PC-9 (cell line): ENCODE measurements around the gene FAM184A. TPM values are rescaled to one million over a fixed set of nuclear protein-coding genes. Genes with fewer than 3 reads are reported as not detected.

Source experiments
- BruUV-seq: library from RNA; stranded (reverse); fragments of 400-500 nt; replicated peaks from 2 replicates; lab custom pipeline; 2021; lab: Mats Ljungman, UMichigan
- CTCF ChIA-PET: fragments of 300-600 bp; sonication (Branson Sonifier 250); formaldehyde crosslinking; loops from one replicate; lab custom pipeline; 2022; ENCODE audit warnings: antibody characterized with exemption; lab: Charles Lee
- POLR2A ChIA-PET: fragments of 300-600 bp; sonication (Branson Sonifier 250); formaldehyde crosslinking; loops from one replicate; lab custom pipeline; 2022; ENCODE audit warnings: antibody characterized with exemption; ENCODE audit not compliant: unreplicated experiment; lab: Charles Lee
- DNase-seq, 2 experiments: peaks; one replicate each; pipeline versions ENCODE4 v3.0.0 to v3.0.0-alpha.2; 2015 to 2022; ENCODE audit warnings: mixed read lengths in 1 of 2
- H2AFZ ChIP-seq: fragments of 200-600 bp; sonication (generic); 2 replicates; pipeline ENCODE4 v1.8.1; 2017; ENCODE audit warnings: antibody characterized with exemption
- H3F3A ChIP-seq: fragments of 200-600 bp; sonication (generic); 2 replicates; pipeline ENCODE4 v1.8.1; 2017; ENCODE audit warnings: antibody characterized with exemption, mild to moderate bottlenecking, low read depth; ENCODE audit not compliant: insufficient read depth
- H3K27ac ChIP-seq: fragments of 200-600 bp; sonication (generic); 2 replicates; pipeline ENCODE4 v1.6.1; 2016; ENCODE audit warnings: mixed run types
- H3K27me3 ChIP-seq: fragments of 200-600 bp; sonication (generic); 2 replicates; pipeline ENCODE4 v1.6.1; 2016; ENCODE audit warnings: low read depth, mixed run types; ENCODE audit not compliant: insufficient read depth
- H3K36me3 ChIP-seq: fragments of 200-600 bp; sonication (generic); 2 replicates; pipeline ENCODE4 v1.6.1; 2016; ENCODE audit warnings: low read depth, mixed run types
- H3K4me1 ChIP-seq: fragments of 200-600 bp; sonication (generic); replicated peaks from 2 replicates; pipeline ENCODE4 v1.6.1; 2016; ENCODE audit warnings: mixed run types; ENCODE audit not compliant: insufficient read depth
- H3K4me2 ChIP-seq: fragments of 200-600 bp; sonication (generic); 2 replicates; pipeline ENCODE4 v1.6.1; 2017; ENCODE audit warnings: mixed run types
- H3K4me3 ChIP-seq: fragments of 200-600 bp; sonication (generic); 2 replicates; pipeline ENCODE4 v1.6.1; 2016; ENCODE audit warnings: mixed run types
- H3K79me2 ChIP-seq: fragments of 200-600 bp; sonication (generic); 2 replicates; pipeline ENCODE4 v1.6.1; 2017; ENCODE audit warnings: low read depth, mixed run types
- H3K9me2 ChIP-seq: fragments of 200-600 bp; sonication (generic); 2 replicates; pipeline ENCODE4 v1.8.1; 2017; ENCODE audit warnings: mild to moderate bottlenecking; ENCODE audit not compliant: insufficient read depth
- H3K9me3 ChIP-seq: fragments of 200-600 bp; sonication (generic); 2 replicates; pipeline ENCODE4 v1.8.1; 2016; ENCODE audit warnings: low read depth; ENCODE audit not compliant: insufficient read depth
- H4K20me1 ChIP-seq: fragments of 200-600 bp; sonication (generic); 2 replicates; pipeline ENCODE4 v1.8.1; 2017; ENCODE audit not compliant: insufficient read depth
- EZH2 ChIP-seq: fragments of 200-600 bp; sonication (generic); IDR thresholded peaks from 2 replicates; pipeline ENCODE4 v1.8.0; 2017; ENCODE audit warnings: antibody characterized with exemption, low read depth
- intact Hi-C: fragments of 100-400 bp; cut with micrococcal nuclease; formaldehyde crosslinking; loops from one replicate; pipeline ENCODE4 v1.10.0; 2022; ENCODE audit not compliant: unreplicated experiment
- total RNA-seq: library from RNA; stranded (reverse); gene quantifications from 2 replicates; pipeline ENCODE4 v1.2.3, GENCODE V29; 2021
- TF ChIP-seq, protein P1 (sequence below): fragments of 200-600 bp; sonication (generic); conservative IDR thresholded peaks from 2 replicates; pipeline ENCODE4 v1.6.1; 2017; ENCODE audit warnings: mixed run types, antibody characterized with exemption, mild to moderate bottlenecking, moderate library complexity

The FAM184A gene
- total RNA-seq, 1 experiment from 2014 or later: 0.85 TPM

GRCh38 chr6:118981884-118982574 lies 96.4 kb downstream of the FAM184A start:
- intact Hi-C loops: no loop called here
- Histone ChIP-seq H2AFZ (no peak overlapping the region), H3K9me3 (no peaks in the 10 kb centered on the region), H3K4me2 (no peak overlapping the region), H3K4me1 (no peaks in the 10 kb centered on the region), H3K27me3 (no peaks in the 10 kb centered on the region), H3K9me2 (no peaks in the 10 kb centered on the region), H3K79me2 (no peaks in the 10 kb centered on the region), H3K36me3 (no peaks in the 10 kb centered on the region), H3K27ac (no peak overlapping the region), H3F3A (no peaks in the 10 kb centered on the region), H4K20me1 (no peaks in the 10 kb centered on the region), H3K4me3 (no peak overlapping the region)
- POLR2A ChIA-PET: no interaction called here
- TF ChIP-seq, protein P1, sequence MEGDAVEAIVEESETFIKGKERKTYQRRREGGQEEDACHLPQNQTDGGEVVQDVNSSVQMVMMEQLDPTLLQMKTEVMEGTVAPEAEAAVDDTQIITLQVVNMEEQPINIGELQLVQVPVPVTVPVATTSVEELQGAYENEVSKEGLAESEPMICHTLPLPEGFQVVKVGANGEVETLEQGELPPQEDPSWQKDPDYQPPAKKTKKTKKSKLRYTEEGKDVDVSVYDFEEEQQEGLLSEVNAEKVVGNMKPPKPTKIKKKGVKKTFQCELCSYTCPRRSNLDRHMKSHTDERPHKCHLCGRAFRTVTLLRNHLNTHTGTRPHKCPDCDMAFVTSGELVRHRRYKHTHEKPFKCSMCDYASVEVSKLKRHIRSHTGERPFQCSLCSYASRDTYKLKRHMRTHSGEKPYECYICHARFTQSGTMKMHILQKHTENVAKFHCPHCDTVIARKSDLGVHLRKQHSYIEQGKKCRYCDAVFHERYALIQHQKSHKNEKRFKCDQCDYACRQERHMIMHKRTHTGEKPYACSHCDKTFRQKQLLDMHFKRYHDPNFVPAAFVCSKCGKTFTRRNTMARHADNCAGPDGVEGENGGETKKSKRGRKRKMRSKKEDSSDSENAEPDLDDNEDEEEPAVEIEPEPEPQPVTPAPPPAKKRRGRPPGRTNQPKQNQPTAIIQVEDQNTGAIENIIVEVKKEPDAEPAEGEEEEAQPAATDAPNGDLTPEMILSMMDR: no peak
- TF ChIP-seq EZH2: no peak
- no peak for DNase-seq
- BruUV-seq: no TSS peak
- CTCF ChIA-PET: no interaction called here

GRCh38 chr6:118980063-118980462 lies 98.4 kb downstream of the FAM184A start:
- no peaks in the 10 kb centered on the region for H3K9me3 ChIP-seq
- no peaks in the 10 kb centered on the region for H3K36me3 ChIP-seq
- BruUV-seq: no TSS peak
- no peaks in the 10 kb centered on the region for H4K20me1 ChIP-seq
- ChIA-PET CTCF (no interaction called here), POLR2A (no interaction called here)
- intact Hi-C loops: no loop called here
- no peak overlapping the region for H3K4me3 ChIP-seq
- no peak overlapping the region for H3K4me2 ChIP-seq
- DNase-seq: no peak
- no peak overlapping the region for H2AFZ ChIP-seq
- no peaks in the 10 kb centered on the region for H3K79me2 ChIP-seq
- H3K9me2 ChIP-seq: no peaks in the 10 kb centered on the region
- H3K27me3 ChIP-seq: no peaks in the 10 kb centered on the region
- TF ChIP-seq, protein P1: no peak
- TF ChIP-seq EZH2: no peak
- no peaks in the 10 kb centered on the region for H3F3A ChIP-seq
- no peaks in the 10 kb centered on the region for H3K4me1 ChIP-seq
- H3K27ac ChIP-seq: no peak overlapping the region

DNA sequence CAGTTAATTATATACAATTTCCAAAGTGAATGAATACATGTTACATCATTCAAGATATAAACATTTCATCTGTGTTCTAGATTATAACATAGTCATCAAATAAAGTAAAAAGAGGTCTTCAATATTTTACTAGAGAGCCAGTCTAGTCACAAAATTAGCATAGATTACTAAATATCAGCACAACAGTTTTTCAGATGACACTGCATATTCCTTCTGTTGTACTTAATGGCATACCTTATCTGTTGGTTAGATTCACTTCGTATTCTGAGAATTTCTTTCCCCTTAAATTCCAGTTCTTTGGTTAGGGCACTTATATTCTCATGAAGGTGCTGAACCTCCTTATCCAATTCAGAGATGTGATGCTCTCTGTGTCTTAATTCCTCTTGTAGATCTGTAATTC lies 103.7 kb downstream of the FAM184A start:
- no TSS peak for BruUV-seq
- no peak for DNase-seq
- H3K27ac ChIP-seq: no peak overlapping the region
- ChIA-PET POLR2A (no interaction called here), CTCF (no interaction called here)
- no peaks in the 10 kb centered on the region for H3K27me3 ChIP-seq
- H4K20me1 ChIP-seq: no peaks in the 10 kb centered on the region
- no peaks in the 10 kb centered on the region for H3F3A ChIP-seq
- H2AFZ ChIP-seq: no peak overlapping the region
- no peaks in the 10 kb centered on the region for H3K9me2 ChIP-seq
- TF ChIP-seq, protein P1: no peak
- H3K4me2 ChIP-seq: no peak overlapping the region
- intact Hi-C loops: loop anchor here (5.0 to 10.0 kb wide), 2 partner anchors 410 to 642 kb away; no protein-coding TSS in a partner anchor
- no peaks in the 10 kb centered on the region for H3K36me3 ChIP-seq
- H3K4me3 ChIP-seq: no peak overlapping the region
- no peaks in the 10 kb centered on the region for H3K79me2 ChIP-seq
- H3K4me1 ChIP-seq: no peaks in the 10 kb centered on the region
- H3K9me3 ChIP-seq: no peaks in the 10 kb centered on the region
